Thymus (tissue), 11 donors: ENCODE data around the gene DENND5A. TPM values are rescaled to one million over a fixed set of nuclear protein-coding genes. Genes with fewer than 3 reads are reported as not detected.
A peak's percentile ranks its signal among the peaks of the same experiment; 100 is the strongest.
"Not testable (repeated sequence)": the region's sequence is repeated elsewhere in the genome, so short reads cannot be mapped to it uniquely, and the experiment has no call there.

Source experiments
- DNase-seq, 9 donors: peaks; one replicate each; pipeline ENCODE4 v3.0.0-alpha.2; 2013; ENCODE audit warnings: low spot score in 9 of 9, low read depth in 6 of 9, missing footprints in 1 of 9
- H3K27ac ChIP-seq, 2 donors: one replicate each; pipeline ENCODE4 v1.5.1; 2013; ENCODE audit warnings: control low read depth in 1 of 2, low read depth in 1 of 2, low read length in 1 of 2, mild to moderate bottlenecking in 1 of 2, moderate library complexity in 1 of 2
- H3K27me3 ChIP-seq, 2 donors: one replicate each; pipeline ENCODE4 v1.5.1; 2013; ENCODE audit warnings: low read length in 1 of 2; ENCODE audit not compliant: control insufficient read depth in 2 of 2, insufficient read depth in 1 of 2
- H3K36me3 ChIP-seq, 2 donors: one replicate each; pipeline ENCODE4 v1.5.1; 2013; ENCODE audit warnings: low read length in 1 of 2, mild to moderate bottlenecking in 1 of 2, moderate library complexity in 1 of 2; ENCODE audit not compliant: control insufficient read depth in 2 of 2, insufficient read depth in 2 of 2
- H3K4me1 ChIP-seq, 2 donors: one replicate each; pipeline ENCODE4 v1.5.1; 2013; ENCODE audit warnings: low read length in 2 of 2; ENCODE audit not compliant: control insufficient read depth in 2 of 2, insufficient read depth in 2 of 2
- H3K4me3 ChIP-seq, 2 donors: one replicate each; pipeline ENCODE4 v1.5.1; 2013; ENCODE audit warnings: low read length in 2 of 2, control low read depth in 1 of 2, mild to moderate bottlenecking in 1 of 2
- H3K9me3 ChIP-seq, 2 donors: one replicate each; pipeline ENCODE4 v1.5.1; 2013; ENCODE audit warnings: low read length in 1 of 2, mild to moderate bottlenecking in 1 of 2; ENCODE audit not compliant: control insufficient read depth in 2 of 2, insufficient read depth in 1 of 2
- WGBS: extraction: QIAGEN DNeasy Blood & Tissue Kit; methylation state at CpG from one replicate; pipeline ENCODE4 v1.1.7; 2013; 5-methylcytosine and 5-hydroxymethylcytosine counted together
- polyA plus RNA-seq: library from polyadenylated mRNA; stranded (reverse); fragments of 200-250 nt; gene quantifications from one replicate; pipeline ENCODE4 v1.2.3, GENCODE V29; 2013
- total RNA-seq: library from RNA; stranded (reverse); fragments of 120-200 nt; gene quantifications from one replicate; pipeline ENCODE4 v1.2.4, GENCODE V29; 2013
- donor health status: healthy.

The DENND5A gene
- total and polyA plus RNA-seq, 2 donors, result 34.6 to 45.8 TPM

DNA sequence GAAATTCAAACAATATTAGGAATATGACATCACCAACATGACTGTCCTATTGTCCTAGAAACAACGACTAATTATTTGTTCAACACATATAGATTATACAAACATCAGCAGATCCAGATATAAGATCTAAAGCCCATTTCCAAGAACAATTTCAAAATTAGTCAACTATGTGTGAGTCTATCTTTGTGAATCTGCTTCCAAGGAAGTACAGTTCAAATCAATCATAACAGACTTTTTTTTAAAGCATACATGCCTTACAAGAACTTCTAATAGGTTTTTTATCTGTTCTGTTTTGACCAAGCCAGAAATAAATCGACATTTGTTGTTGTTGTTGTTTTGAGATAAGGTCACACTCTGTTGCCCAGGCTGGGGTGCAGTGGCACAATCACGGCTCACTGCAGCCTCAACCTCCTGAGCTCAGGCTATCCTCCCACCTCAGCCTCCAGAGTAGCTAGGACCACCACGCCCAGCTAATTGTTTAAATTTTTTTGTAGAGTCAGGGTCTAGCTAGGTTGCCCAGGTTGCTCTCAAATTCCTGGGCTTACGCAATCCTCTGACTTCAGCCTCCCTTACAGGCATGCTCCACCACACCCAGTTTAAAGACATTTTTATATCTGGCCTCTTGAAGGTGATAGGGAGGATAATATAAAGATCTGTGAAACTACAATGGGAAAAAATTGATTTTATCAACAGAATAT lies 54.8 kb downstream of the DENND5A start:
- Histone ChIP-seq H3K4me3 (no peak overlapping the region), H3K27me3 (no peaks in the 10 kb centered on the region), H3K36me3 (no peaks in the 10 kb centered on the region), H3K27ac (peak overlapping the region in 1 of 2 donors; percentile 52), H3K4me1 (peaks cover 6 to 25% of the 10 kb centered on the region in 2 donors), H3K9me3 (no peaks in the 10 kb centered on the region)
- WGBS, result 96% methylated on average over 5 of the region's 5 CpGs
- no peak for DNase-seq

GRCh38 chr11:9209604-9210003 lies 55.5 kb downstream of the DENND5A start:
- H3K9me3 ChIP-seq, DNase-seq, H3K36me3 ChIP-seq, H3K4me3 ChIP-seq, H3K27me3 ChIP-seq, H3K27ac ChIP-seq: not testable (repeated sequence)
- 97% methylated on average over 4 of the region's 4 CpGs for WGBS
- H3K4me1 ChIP-seq, result peaks cover 0 to 18% of the 10 kb centered on the region in 2 donors

DNA sequence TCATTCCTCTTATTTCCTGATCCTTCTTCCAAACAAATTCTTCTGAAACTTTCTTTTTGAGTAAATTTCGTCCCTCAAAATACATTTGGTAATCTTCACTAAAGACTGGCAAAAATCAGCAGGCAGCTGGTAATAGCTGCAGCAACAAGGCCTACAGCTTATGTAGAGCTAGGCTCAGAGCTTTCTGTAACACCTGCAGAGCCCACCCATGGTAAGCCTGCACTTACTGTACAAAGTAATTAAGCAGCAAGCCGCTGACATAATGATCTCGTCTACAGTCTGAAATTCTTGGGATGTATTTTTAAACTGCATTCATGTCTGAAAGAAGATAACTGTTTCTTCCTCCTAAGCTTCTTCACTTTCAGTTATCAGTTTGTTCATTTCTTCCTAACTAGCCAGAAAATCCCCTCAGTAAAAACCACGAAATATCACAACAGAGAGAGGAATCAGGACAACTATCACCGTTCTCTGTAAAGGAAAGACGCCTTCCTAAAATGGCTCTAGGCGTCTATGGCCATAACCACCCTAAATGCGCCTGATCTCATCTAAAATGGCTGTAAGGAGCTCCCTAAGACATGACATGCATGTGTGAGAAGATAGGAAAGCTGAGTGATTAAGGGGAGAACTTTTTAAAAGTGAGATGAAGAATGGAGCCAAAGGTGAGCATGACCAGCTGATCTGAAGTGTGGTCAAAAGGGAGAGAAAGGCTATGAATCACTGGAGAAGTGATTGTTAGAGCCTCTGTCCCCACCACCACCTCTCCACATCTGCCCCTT lies 56.2 kb downstream of the DENND5A start:
- DNase-seq, result peak in 4 of 9 donors; percentile 24 to 67 (median 39)
- Histone ChIP-seq H3K4me1 (peaks cover 0 to 19% of the 10 kb centered on the region in 2 donors), H3K36me3 (no peaks in the 10 kb centered on the region), H3K27ac (peak overlapping the region in 1 of 2 donors; percentile 65), H3K4me3 (no peak overlapping the region), H3K9me3 (no peaks in the 10 kb centered on the region), H3K27me3 (no peaks in the 10 kb centered on the region)
- 47% methylated on average over 8 of the region's 8 CpGs for WGBS

DNA sequence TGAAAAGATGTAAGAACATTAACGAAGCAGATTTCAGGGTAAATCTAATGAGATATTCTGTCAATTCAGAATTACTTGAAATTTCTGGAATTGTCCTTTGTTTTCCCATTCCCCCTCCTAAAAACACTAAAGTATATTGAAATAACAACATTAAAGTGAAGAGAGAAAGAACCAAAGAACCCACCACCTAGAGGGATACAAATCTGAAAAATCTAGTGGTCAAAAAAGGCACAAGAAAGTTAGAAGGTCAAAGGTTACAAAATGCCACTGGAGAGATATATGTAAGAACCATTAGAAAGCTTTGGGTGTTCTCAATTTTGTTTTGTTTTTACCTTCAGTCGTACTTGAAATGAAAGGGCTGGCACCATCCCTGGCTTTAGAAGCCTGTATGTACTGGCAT lies 57.9 kb downstream of the DENND5A start:
- Histone ChIP-seq H3K27me3 (no peaks in the 10 kb centered on the region), H3K4me1 (peaks cover 0 to 26% of the 10 kb centered on the region in 2 donors)
- WGBS, result 97% methylated on average over 2 of the region's 2 CpGs

DNA sequence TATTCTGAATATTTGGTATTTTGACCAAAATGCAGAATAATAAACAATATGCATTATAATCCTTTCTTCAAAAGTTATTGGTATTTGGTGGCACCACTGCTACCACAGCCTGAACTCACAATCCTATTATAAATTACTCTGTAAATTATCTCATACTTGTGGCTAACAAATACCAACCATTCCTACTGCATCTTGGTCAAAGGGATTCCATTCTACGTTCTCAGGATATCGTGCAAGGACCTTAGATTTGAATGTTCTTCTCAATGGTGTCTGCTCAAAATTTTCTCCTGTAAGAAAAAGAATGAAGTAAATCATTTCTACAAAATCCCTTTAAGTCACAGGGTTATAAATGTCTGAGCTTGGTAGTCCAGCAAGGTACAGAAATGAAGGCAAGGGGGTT lies 58.7 kb downstream of the DENND5A start:
- peaks cover 0 to 26% of the 10 kb centered on the region in 2 donors for H3K4me1 ChIP-seq
- H3K4me3 ChIP-seq, result no peak overlapping the region
- no peaks in the 10 kb centered on the region for H3K27me3 ChIP-seq
- no peak overlapping the region for H3K27ac ChIP-seq
- peaks cover 0 to 9% of the 10 kb centered on the region in 2 donors for H3K36me3 ChIP-seq
- 97% methylated on average over 2 of the region's 2 CpGs for WGBS
- no peak for DNase-seq
- no peaks in the 10 kb centered on the region for H3K9me3 ChIP-seq

More for the DNA sequence above, 57.9 kb downstream of the DENND5A start:
- Histone ChIP-seq H3K9me3 (no peaks in the 10 kb centered on the region), H3K4me3 (no peak overlapping the region), H3K27ac (no peak overlapping the region), H3K36me3 (peaks cover 0 to 9% of the 10 kb centered on the region in 2 donors)
- no peak for DNase-seq

DNA sequence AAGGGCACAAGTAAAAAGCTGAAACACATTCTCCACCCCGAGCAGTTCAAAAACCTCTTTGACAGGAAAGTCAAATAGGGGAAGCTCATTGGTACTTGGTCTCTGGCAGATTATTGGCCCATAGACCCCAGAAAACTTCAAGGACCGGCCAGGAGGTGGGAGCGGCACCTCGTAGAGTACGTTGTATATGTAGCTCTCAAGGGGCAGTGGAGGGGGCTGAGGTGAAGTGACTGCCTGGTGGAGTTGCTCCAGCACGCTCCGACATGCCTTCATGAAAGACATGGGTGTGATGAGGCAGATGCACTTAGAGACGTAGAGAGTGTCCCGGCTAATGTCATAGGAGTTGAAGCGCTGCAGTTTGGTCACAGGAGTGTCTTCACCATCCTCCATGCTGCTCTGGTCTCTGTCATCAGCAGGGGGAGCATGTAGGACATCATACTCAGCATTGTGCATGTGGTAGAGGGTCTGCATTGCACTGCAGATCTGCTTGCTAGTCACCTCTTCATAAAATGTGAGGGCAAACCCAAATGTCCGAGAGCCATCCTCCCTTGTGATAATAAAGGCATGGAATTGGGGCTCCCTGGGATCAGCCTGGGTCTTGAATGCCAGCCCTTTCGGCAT lies 61.3 kb downstream of the DENND5A start:
- WGBS, result 92% methylated on average over 12 of the region's 12 CpGs
- DNase-seq, result peak in 6 of 9 donors; percentile 29 to 74 (median 41)

GRCh38 chr11:9201372-9202162 lies 63.6 kb downstream of the DENND5A start:
- Histone ChIP-seq H3K27ac (no peak overlapping the region), H3K9me3 (no peaks in the 10 kb centered on the region), H3K4me3 (no peak overlapping the region), H3K36me3 (peaks cover 0 to 9% of the 10 kb centered on the region in 2 donors), H3K4me1 (peaks cover 0 to 9% of the 10 kb centered on the region in 2 donors), H3K27me3 (no peaks in the 10 kb centered on the region)
- DNase-seq, result no peak
- 95% methylated on average over 3 of the region's 3 CpGs for WGBS

More for the DNA sequence above, 61.3 kb downstream of the DENND5A start:
- H3K27ac ChIP-seq, result no peak overlapping the region
- no peaks in the 10 kb centered on the region for H3K9me3 ChIP-seq
- no peak overlapping the region for H3K4me3 ChIP-seq
- peaks cover 0 to 9% of the 10 kb centered on the region in 2 donors for H3K36me3 ChIP-seq
- no peaks in the 10 kb centered on the region for H3K27me3 ChIP-seq
- peaks cover 0 to 12% of the 10 kb centered on the region in 2 donors for H3K4me1 ChIP-seq

DNA sequence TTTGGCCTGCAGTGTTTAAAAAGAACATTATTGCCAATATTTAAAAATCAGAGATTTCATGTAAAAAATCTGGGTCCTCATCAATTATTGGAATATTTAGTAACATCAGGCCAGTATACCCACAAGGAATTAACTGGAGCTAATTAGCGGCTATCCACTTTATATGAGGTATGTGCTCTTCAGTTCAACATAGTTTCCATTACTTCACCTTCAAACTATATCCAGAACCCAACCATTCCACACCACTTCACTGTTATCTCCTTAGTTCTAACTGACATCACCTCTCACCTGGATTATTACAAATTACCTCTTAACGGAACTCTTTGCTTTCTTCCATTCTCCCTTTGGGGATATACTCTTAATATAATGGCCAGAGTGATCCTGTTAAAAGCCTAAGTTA lies 64.7 kb downstream of the DENND5A start:
- Histone ChIP-seq H3K9me3 (no peaks in the 10 kb centered on the region), H3K27ac (no peak overlapping the region), H3K4me3 (no peak overlapping the region), H3K27me3 (no peaks in the 10 kb centered on the region), H3K36me3 (peaks cover 0 to 9% of the 10 kb centered on the region in 2 donors), H3K4me1 (peaks cover 0 to 9% of the 10 kb centered on the region in 2 donors)
- no peak for DNase-seq
- WGBS, result 97% methylated on average over 2 of the region's 2 CpGs
